Stimulated activated CD8-positive, alpha-beta memory T cell treated with anti-CD3 and anti-CD28 coated beads, Interleukin-15, amount 100 ng/mL, for 48 hours (primary cell): ENCODE data around the gene PSMB10.
"Not testable (repeated sequence)": the region's sequence is repeated elsewhere in the genome, so short reads cannot be mapped to it uniquely, and the experiment has no call there.

Source experiments
- DNase-seq, 2 donors: peaks; one replicate each; pipeline ENCODE4 v3.0.0-alpha.2; 2020; ENCODE audit warnings: low read depth in 2 of 2

PSMB10 gene

DNA sequence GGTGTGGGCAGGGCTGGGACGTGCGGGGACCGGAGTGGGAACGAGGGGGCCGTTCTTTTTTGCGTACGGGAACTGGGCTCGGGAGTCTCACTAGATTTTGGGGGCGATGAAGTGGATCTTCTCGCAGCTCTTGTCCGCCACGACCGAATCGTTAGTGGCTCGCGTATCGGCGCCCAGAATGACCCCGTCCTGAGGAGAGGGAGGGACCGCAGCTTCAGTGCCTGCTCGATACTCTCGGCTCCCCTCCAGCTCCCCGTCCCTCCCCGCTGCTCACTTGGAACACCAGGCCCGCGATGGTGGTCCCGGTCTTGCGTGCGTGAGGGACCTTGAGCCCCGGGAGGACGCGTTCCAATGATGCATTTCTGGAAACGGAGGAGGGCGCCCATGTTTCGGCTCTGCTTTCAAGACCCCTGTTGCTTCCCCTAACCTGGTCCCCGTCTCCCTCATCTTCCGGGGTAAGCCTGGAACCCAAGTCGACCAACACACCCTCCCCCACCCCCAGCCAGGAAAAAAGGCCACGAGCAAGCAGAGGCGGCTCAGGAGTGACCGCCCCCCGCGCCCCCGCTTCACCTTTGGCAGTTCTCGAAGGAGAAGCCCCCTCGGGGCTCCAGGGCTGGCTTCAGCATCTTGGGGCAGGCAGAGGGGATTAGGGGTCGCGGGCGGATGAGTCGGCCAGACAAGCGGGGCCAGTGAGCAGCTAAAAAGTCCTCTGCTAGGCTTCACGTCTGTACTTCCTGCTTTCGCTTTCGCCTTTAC, at the start of gene PSMB10:
Gene PSMB10 (minus strand): TSS at position 727 of the 756 bp plus-strand sequence. CDS start 101 bp downstream, at position 626.
- peak in 1 of 2 donors; percentile 63 for DNase-seq

GRCh38 chr16:67982011-67982696, 45.5 kb upstream of the PSMB10 start:
- DNase-seq = no peak

- DNase-seq = no peak
These were observed 43.5 kb upstream of the PSMB10 start, which contains the start of gene DPEP3 for GRCh38 chr16:67979955-67980678. Gene DPEP3 (minus strand): TSS chr16:67980499. CDS start chr16:67980380, 119 bp downstream.

DNA sequence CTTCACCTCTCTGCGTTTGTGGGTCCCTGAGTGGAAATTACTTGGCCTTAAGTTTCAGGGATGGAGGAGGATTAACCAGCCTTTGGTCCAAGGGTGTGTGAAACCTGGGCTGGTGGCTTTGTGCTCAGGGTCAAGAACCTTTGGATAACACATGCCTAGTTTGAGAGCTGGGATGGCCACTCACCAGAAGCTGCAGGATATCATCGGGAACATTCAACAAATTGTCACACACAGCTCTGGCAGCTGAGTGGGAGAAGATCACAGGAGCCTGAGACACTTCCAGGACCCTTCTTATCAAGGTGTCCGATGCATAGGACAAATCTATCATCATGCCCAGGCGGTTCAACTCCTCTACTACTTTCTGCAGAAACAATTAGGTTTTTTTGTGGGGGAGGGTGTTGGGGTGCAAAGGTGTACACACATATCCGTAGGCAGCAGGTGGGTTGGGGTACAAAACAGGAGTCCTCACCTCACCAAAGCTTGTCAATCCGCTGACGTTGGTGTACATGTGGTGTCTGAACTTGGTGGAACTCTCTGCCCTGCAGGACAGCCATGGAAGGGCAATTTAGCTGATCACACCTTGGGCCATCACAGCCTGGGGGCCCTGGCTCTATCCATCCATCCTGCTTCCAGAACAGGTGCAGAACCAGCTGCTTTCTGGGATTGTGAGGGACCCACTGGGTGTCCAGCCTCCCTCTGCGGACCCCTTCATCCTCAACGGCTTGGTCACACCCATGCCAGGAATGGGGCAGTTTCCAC, 41.0 kb upstream of the PSMB10 start:
- DNase-seq = no peak

DNA sequence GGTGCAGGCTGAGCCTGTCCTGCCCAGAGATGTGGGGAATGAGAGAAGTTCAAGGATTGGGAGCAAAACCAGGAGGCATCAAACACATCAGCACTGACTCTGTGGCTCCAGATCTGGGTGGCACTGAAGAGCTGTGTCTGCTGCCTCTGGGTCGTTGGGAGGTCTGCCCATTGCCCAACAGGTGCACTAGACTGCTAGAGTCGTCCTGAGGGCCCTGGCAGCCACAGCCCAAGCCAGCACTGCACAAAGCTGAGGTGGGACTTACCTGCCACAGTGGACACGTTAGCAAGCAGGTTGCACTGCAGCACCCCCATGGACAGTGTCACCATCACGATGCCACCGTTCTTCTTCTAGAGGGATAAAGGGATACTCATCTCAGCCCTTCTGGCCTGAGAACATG, 40.4 kb upstream of the PSMB10 start:
- no peak for DNase-seq

GRCh38 chr16:67976205-67976604, 39.6 kb upstream of the PSMB10 start:
- no peak for DNase-seq

GRCh38 chr16:67975321-67976105, 38.9 kb upstream of the PSMB10 start:
- no peak for DNase-seq

DNA sequence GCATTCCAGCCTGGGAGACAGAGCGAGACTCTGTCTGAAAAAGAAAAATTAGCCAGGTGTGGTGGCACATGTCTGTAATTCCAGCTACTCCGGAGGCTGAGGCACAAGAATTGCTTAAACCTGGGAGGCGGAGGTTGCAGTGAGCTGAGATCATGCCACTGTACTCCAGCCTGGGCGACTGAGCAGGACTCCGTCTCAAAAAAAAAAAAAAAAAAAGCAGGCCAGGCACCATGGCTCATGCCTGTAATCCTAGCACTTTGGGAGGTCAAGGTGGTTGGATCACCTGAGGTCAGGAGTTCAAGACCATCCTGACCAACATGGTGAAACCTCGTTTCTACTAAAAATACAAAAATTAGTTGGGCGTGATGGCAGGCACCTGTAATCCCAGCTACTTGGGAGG, 35.6 kb upstream of the PSMB10 start:
- DNase-seq = not testable (repeated sequence)

GRCh38 chr16:67971111-67971510, 34.5 kb upstream of the PSMB10 start:
- DNase-seq = no peak

DNA sequence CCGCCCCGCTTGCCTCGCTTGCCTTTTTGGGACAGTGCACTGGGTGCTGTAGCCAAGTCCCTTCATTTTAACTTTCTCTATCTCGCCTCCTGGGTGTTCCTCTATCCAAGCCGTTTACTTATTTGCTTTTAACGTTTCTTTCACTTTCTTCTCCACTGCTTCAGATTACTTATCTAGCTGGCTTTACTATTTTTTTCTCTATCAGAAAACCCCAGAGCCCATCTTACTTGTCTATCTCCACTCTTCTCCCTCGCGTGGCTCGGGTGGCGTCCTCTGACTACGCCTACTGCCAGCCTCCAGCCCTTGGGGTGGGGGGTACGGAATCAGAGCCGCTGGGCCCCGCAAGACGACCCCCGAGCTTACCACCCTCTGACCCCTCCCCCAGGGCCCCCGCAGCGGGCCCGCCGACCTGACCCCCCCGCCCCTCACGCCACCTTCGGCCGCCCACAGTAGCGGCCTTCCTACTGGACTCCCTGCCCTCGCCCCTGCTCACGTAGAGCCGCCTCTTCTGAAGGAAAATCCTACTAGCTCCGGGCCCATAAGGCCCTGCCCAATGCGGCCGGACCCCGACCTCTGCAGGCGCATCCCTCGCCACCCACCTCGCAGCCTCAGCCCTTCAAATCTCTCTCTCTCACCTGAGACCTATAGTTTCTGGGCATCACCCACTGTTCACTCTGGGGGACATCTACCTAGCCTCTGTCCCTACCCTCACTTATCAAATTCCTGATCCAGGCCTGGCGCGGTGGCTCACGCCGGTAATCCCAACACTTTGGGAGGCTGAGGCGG, 32.8 kb upstream of the PSMB10 start:
- no peak for DNase-seq

DNA sequence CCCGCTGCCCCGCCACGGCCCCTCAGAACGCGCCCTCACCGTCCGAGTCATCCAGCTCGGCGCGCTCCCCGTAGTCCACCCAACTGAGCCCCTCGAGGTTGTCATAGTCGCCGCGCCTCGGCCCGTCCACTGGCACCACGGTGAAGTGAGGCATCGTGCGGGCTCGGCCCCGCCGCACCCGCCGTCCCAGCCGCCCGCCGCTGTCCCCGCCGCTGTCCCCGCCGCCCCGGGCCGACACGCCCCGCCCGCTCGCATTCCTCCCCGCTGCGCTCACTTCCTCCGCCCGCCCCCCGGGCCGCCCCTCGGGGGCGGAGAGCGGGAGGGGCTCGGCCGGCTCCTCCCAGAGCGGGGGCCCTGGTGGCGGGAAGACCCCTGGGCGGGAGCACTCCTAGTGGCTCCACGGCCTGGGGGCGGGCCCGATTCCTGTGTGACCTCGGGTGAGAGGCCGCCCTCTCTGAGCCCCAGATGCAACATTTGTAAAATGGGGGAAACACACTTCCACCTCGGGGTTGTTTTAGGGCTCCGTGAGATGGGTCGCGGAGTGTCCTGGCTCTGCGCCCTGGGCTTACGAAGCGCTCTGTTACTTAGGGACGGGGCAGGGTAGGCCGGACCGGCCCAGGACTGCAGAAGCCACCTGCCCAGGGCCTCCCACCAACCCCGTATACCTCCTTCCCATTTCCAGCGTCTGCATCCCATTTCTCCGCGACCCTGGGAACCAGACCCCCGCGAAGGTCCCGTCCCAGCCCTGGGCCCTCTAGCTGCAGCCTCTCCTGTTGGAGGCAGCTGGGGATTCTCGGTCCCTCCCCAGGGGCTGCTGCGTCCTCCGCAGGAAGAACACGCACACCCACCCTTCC, 32.0 kb upstream of the PSMB10 start, which contains the start of gene SLC12A4:
Gene SLC12A4 (minus strand): TSS at position 238 of the 854 bp plus-strand sequence. CDS start 84 bp downstream, at position 154.
- DNase-seq = peak; percentile 90 to 92

DNA sequence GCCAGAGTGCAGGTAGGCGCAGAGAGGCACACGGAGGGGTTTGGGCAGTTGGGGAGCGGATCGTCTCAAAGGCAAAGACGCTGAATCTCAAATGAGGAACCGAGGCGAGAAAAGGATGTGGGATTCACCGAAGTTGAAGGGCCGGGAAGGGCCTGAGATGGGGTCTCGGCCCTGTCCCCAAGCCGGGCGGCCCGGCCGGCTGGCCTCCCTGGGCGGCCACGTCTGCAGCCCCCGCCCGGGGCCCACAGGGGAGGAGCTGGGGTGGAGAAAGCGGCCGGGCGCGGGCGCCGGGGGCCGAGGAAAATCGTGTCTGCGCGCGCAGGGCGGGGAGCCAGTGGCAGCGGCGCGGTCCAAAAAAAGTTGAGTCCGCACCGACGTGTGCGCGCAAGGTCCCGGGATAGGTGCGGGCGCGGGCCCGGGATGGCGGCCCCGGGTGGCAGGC, 31.3 kb upstream of the PSMB10 start:
- DNase-seq = peak in 1 of 2 donors; percentile 10

DNA sequence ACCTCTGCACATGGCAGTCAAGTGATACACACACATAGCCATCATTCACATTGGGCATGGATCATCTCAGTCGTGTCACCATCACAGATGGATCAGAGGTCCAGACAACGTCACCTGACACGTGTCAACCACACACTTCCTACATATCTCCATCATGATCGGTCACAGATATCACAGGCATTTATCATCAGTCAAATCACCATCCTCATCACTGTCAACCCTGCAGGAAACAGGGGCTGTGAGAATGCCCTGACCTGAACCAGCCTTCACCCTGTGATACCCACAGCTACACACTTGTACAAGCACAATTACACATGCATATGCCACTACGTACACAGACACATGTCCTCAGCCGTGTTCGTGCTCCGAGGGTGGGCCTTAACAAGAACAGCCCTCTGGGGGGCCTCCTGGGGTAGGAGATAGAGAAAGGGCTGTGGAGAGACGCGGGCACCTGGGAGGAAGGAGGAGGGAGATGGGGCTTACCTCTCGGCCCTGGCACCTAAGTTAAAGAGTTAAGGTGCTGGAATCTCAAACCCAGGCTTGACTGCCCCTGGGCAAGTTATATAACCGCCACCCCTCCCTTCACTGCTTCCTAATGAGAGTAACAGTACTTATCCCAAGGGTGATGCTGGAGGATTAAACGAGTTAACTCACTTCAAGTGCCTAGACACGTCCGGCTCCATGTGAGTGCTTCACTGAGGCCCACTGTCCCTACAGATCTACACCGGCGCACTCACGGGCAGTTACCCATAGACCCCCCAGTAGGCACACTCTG, 30.7 kb upstream of the PSMB10 start:
- DNase-seq = no peak

DNA sequence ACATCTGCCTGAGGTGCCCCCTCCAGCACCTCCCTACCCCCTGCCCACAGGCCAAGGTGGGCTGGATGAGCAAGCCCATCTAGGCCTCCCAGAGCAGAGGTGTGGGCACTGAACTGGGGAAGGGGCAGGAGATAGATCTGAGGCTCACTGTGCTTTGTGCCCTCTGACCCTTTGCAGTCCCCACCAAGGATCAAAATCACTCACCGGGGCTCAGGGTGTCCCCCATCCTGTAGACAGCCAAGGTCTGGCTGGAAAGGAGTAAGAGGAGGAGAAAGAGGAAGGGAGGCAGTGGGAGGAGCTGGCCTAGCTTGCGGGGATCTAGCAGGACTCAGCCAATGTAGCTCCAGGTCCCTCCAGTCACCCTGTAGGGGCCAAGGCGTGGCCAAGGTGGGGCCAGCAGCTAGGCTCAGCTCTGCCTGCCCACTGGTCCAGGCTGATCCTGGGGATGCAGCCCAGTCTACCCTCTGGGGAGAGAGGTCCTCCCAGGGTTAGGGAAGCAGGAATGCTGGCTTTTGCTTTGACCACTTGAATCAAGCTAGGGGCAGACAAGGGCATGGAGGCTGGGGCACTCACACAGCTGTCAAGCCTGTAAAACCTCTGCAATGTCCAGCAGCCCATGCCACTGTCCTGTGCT, 30.0 kb upstream of the PSMB10 start:
- DNase-seq = no peak

DNA sequence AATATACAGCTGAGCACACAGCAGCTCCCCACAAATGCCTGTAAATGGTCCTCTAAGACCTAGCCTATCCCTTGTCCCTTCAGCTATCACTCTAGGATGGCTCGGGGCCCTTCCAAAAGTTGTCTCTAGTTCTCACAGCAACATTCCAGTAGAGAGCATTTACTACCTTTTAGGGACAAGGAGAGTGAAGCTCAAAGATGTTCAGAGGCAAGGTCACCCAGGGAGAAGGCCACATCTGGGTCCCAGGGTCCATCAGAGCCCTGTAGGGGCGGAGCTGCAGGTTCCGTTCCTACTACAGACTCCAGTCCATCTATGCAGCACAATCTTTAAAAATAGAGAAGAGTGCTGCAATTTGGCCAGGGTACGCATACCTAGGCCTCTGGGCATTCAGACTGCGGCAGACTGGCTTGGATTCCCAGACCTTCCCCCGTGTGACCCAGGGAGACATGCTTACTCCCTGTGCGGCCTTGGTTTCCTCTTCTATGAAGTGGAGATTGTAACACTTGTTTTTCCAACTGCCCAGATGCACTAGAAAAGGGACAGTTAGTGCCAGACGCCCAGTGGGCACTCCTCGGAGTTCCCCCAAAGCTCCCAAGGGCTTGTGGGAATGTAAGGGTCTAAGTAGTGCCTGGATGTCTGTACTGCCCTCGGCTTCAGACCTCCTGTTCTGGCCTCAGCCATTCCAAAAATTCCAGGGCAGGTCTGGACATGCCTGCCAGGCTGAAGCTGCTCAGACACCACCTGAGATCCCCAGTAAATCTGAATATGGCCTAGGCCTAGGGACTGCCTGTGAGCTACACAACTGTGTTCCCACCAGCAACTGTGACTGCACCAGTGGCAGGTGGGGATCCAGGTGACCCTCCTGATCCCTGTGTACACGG, 29.3 kb upstream of the PSMB10 start:
- no peak for DNase-seq

DNA sequence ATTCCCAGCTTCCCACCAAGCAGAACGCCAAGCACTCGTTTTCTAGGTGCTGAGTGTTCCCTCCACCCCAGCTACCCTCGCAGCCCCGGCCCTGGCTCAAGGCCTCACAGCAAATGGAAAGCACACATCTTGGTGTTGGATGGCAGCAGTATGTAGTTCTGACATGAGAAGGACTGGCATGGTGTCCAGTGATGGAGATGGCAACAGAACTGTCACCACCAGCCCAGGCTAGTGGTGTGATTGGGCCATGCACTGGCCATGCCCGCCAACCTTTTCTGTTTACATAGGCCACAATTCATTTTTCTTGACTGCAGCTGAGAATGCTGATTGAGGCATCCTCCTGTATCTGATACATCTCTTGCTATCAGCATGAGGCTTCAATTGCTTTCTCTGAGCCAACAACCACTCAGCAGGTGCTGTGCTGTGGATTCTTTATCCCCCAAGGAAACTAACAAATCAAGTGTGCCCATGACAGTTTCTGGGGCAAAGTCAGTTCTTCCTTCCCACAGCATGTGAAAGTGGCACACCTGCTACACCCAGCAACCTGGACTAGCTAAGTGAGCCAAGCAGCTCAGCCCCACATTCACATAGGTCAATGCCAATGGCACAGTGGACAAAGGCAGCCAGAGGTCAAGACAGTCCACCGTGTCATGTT, 28.0 kb upstream of the PSMB10 start:
- DNase-seq = no peak
